Stomach (tissue), 9 donors: ENCODE data around the gene ECI1. TPM values are rescaled to one million over a fixed set of nuclear protein-coding genes. Genes with fewer than 3 reads are reported as not detected.

Experiments
- DNase-seq, 2 donors: peaks; one replicate each; pipeline versions ENCODE4 v3.0.0 to v3.0.0-alpha.2; 2013 to 2019
- H3K27ac ChIP-seq, 5 donors: fragments of 200-600 bp in 4 of 5; sonication (generic) in 4 of 5; one replicate each; pipeline ENCODE4 v1.5.1; 2013 to 2019; ENCODE audit warnings: mild to moderate bottlenecking in 1 of 5, moderate library complexity in 1 of 5
- H3K27me3 ChIP-seq, 3 donors: fragments of 200-600 bp; sonication (generic); one replicate each; pipeline ENCODE4 v1.5.1; 2017 to 2019; ENCODE audit warnings: mixed run types in 1 of 3
- H3K36me3 ChIP-seq, 4 donors: fragments of 200-600 bp; sonication (generic); 1 replicate in 3 of 4; 2 replicates in 1 of 4; pipeline ENCODE4 v1.5.1; 2016 to 2019
- H3K4me1 ChIP-seq, 4 donors: fragments of 200-600 bp; sonication (generic); one replicate each; pipeline ENCODE4 v1.5.1; 2016 to 2019
- H3K4me3 ChIP-seq, 4 donors: fragments of 200-600 bp; sonication (generic) in 3 of 4; one replicate each; pipeline ENCODE4 v1.5.1; 2016 to 2019; ENCODE audit warnings: mild to moderate bottlenecking in 1 of 4
- H3K9me3 ChIP-seq, 4 donors: fragments of 200-600 bp; sonication (generic); one replicate each; pipeline ENCODE4 v1.5.1; 2016 to 2019
- CTCF ChIP-seq, 7 experiments: fragments of 450-650 bp in 4 of 7; fragments of 200-600 bp in 3 of 7; sonication (generic) in 3 of 7; IDR thresholded peaks; one replicate each; pipeline ENCODE4 v1.5.1; 2016 to 2019; ENCODE audit warnings: antibody characterized with exemption in 7 of 7, control low read depth in 2 of 7, mild to moderate bottlenecking in 1 of 7
- EP300 ChIP-seq: sonication (generic); formaldehyde crosslinking; IDR thresholded peaks from one replicate; pipeline ENCODE4 v1.6.1; 2017; ENCODE audit warnings: antibody characterized with exemption
- POLR2A ChIP-seq, 4 donors: fragments of 450-650 bp; IDR thresholded peaks; one replicate each; pipeline ENCODE4 v1.6.1; 2016; ENCODE audit warnings: antibody characterized with exemption in 4 of 4, control low read depth in 2 of 4, mild to moderate bottlenecking in 1 of 4, moderate library complexity in 1 of 4
- POLR2AphosphoS5 ChIP-seq, 3 donors: sonication (generic); formaldehyde crosslinking; IDR thresholded peaks; one replicate each; pipeline ENCODE4 v1.6.1; 2016; ENCODE audit warnings: antibody characterized with exemption in 3 of 3
- WGBS, 5 donors: extraction: QIAGEN DNeasy Blood & Tissue Kit in 3 of 5; methylation state at CpG; one replicate each; pipeline versions ENCODE4 v1.1.5 to v1.1.7; 2013 to 2018; 5-methylcytosine and 5-hydroxymethylcytosine counted together
- intact Hi-C: fragments of 100-400 bp; cut with DNase I; formaldehyde crosslinking; loops from one replicate; pipeline ENCODE4 v1.15.1; 2023; ENCODE audit warnings: low total_unique reads
- polyA plus RNA-seq, 3 donors: library from polyadenylated mRNA; stranded (reverse); fragments of 200-250 nt; gene quantifications; one replicate each; pipeline ENCODE4 v1.2.3, GENCODE V29; 2013
- total RNA-seq, 5 donors: library from RNA; depleted of rRNA; stranded (reverse); fragments of >200 nt; gene quantifications; one replicate each; pipeline versions ENCODE4 v1.1.0 to v1.2.3, GENCODE V29; 2014 to 2016
- donor health status: healthy with polysubstance abuse.
- donor health status: Bipolar disorder and iron deficiency.
- donor health status: healthy.

The ECI1 gene
- total and polyA plus RNA-seq, 8 donors: 20.4 to 234 (median 107) TPM

DNA sequence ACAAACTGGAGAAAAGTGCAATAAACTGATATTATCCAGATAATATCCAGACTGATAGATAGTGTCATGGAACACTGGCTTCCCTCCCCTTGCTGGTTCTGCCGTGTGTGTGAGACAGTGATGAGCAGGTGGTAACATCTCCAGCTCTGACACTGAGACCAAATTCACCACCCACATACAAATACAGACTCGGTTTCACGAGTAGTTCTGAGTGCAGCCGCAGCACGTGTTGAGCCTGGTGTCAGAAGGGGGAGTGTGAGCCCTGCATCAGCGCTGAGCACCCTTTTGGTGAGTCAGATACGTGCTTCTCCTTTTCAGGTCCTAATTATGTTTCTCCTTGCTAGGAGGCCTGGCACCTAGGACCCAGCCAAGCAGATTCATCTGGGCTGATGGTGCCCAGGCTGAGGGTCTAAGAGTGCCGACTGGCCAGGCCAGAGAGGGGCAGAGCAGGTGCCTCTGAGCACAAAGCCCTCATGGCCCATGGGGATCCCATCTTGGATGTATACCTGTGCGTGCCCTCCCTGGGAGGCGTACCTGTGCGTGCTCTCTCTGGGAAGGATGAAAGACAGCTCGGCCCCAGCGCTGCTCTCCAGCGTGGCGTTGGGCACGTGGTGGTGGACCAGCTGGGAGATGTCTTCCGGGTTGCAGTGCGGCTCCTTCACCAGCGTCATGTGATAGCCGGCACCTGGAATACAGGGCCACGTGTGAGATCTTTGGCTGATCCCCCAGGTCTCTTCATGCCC, 43.8 kb upstream of the ECI1 start:
- H3K27me3 ChIP-seq: no peaks in the 10 kb centered on the region
- H3K36me3 ChIP-seq: peaks cover 0 to 84% (median 42%) of the 10 kb centered on the region in 4 donors
- H3K4me3 ChIP-seq: no peak overlapping the region
- intact Hi-C loops: no loop called here
- no peak for DNase-seq
- no peak overlapping the region for H3K27ac ChIP-seq
- no peaks in the 10 kb centered on the region for H3K9me3 ChIP-seq
- H3K4me1 ChIP-seq: no peaks in the 10 kb centered on the region
- 80 to 89% (median 88%) methylated on average over 12 to 21 of the region's 21 CpGs for WGBS, 5 donors
- TF ChIP-seq POLR2AphosphoS5 (IDR thresholded peaks at IDR 0.05): no peak
- TF ChIP-seq CTCF (IDR thresholded peaks at IDR 0.05): no peak
- TF ChIP-seq POLR2A (IDR thresholded peaks at IDR 0.05): no peak
- TF ChIP-seq EP300: no peak

- peaks cover 4 to 88% (median 50%) of the 10 kb centered on the region in 4 donors for H3K36me3 ChIP-seq
- DNase-seq: no peak
- H3K9me3 ChIP-seq: no peaks in the 10 kb centered on the region
- 85 to 92% (median 89%) methylated on average over 9 of the region's 9 CpGs for WGBS, 5 donors
- H3K27me3 ChIP-seq: no peaks in the 10 kb centered on the region
- intact Hi-C loops: no loop called here
- no peak overlapping the region for H3K4me3 ChIP-seq
- H3K4me1 ChIP-seq: no peaks in the 10 kb centered on the region
- TF ChIP-seq CTCF (IDR thresholded peaks at IDR 0.05) (no peak), POLR2A (IDR thresholded peaks at IDR 0.05) (no peak), POLR2AphosphoS5 (IDR thresholded peaks at IDR 0.05) (no peak), EP300 (no peak)
- H3K27ac ChIP-seq: no peak overlapping the region
Observed at GRCh38 chr16:2292221-2292620, 40.8 kb upstream of the ECI1 start.

GRCh38 chr16:2289282-2289681, 37.9 kb upstream of the ECI1 start:
- Histone ChIP-seq H3K9me3 (no peaks in the 10 kb centered on the region), H3K27ac (no peak overlapping the region), H3K36me3 (peaks cover 4 to 97% (median 54%) of the 10 kb centered on the region in 4 donors), H3K4me3 (no peak overlapping the region), H3K4me1 (no peaks in the 10 kb centered on the region), H3K27me3 (no peaks in the 10 kb centered on the region)
- DNase-seq: no peak
- TF ChIP-seq POLR2AphosphoS5 (IDR thresholded peaks at IDR 0.05) (no peak), POLR2A (IDR thresholded peaks at IDR 0.05) (no peak), CTCF (IDR thresholded peaks at IDR 0.05) (no peak), EP300 (no peak)
- intact Hi-C loops: no loop called here
- WGBS, 5 donors: 92 to 95% (median 93%) methylated on average over 21 to 23 of the region's 23 CpGs

DNA sequence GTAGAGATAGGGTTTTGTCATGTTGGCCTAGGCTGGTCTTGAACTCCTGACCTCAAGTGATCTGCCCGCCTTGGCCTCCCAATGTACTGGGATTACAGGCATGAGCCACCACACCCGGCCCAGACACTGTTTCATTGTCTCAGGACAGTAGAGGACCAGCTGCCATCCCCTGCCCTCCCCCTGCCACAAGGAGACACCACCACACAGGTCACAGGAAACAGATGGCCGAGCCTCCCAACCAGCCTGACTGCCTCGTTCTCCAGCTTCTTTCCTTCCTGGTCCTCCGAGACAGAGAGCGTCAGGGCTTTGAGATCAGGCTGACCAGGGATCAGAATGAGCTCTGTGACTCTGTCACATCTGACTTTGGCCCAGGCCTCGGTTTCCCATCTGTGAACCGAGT, 37.3 kb upstream of the ECI1 start:
- Histone ChIP-seq H3K9me3 (no peaks in the 10 kb centered on the region), H3K4me1 (no peaks in the 10 kb centered on the region), H3K27me3 (no peaks in the 10 kb centered on the region), H3K36me3 (peaks cover 4 to 98% (median 58%) of the 10 kb centered on the region in 4 donors), H3K4me3 (no peak overlapping the region), H3K27ac (no peak overlapping the region)
- TF ChIP-seq POLR2AphosphoS5 (IDR thresholded peaks at IDR 0.05): no peak
- no peak for TF ChIP-seq POLR2A (IDR thresholded peaks at IDR 0.05)
- no peak for TF ChIP-seq EP300
- no peak for TF ChIP-seq CTCF (IDR thresholded peaks at IDR 0.05)
- 74 to 88% (median 79%) methylated on average over 6 to 8 of the region's 8 CpGs for WGBS, 5 donors
- no peak for DNase-seq
- intact Hi-C loops: no loop called here
